Measurements from ENCODE around the gene MESP2. TPM values are rescaled to one million over a fixed set of nuclear protein-coding genes. Genes with fewer than 3 reads are reported as not detected.

MESP2 gene
- total RNA-seq, 1 donor: not detected

GRCh38 chr15:89809093-89809786, 33.1 kb downstream of the MESP2 start:
- Histone ChIP-seq H3K9me3 (ENCODE audit: low read depth, low read length) (no peaks in the 10 kb centered on the region), H3K4me3 (ENCODE audit: low read length) (no peak overlapping the region), H3K4me1 (ENCODE audit: insufficient read depth, low read length) (peaks cover 34% of the 10 kb centered on the region), H3K27me3 (ENCODE audit: insufficient read depth, low read length) (peaks cover 4% of the 10 kb centered on the region)

GRCh38 chr15:89809787-89810148, 33.6 kb downstream of the MESP2 start:
- H3K4me3 ChIP-seq (ENCODE audit: low read length): no peak overlapping the region
- H3K27me3 ChIP-seq (ENCODE audit: insufficient read depth, low read length): peaks cover 4% of the 10 kb centered on the region
- peaks cover 31% of the 10 kb centered on the region for H3K4me1 ChIP-seq (ENCODE audit: insufficient read depth, low read length)
- no peaks in the 10 kb centered on the region for H3K9me3 ChIP-seq (ENCODE audit: low read depth, low read length)

GRCh38 chr15:89810837-89811236, 34.7 kb downstream of the MESP2 start:
- Histone ChIP-seq H3K4me3 (ENCODE audit: low read length) (no peak overlapping the region), H3K9me3 (ENCODE audit: low read depth, low read length) (no peaks in the 10 kb centered on the region), H3K4me1 (ENCODE audit: insufficient read depth, low read length) (peaks cover 36% of the 10 kb centered on the region), H3K27me3 (ENCODE audit: insufficient read depth, low read length) (peaks cover 10% of the 10 kb centered on the region)

GRCh38 chr15:89812011-89812846, 36.1 kb downstream of the MESP2 start:
- Histone ChIP-seq H3K27me3 (ENCODE audit: insufficient read depth, low read length) (peaks cover 16% of the 10 kb centered on the region), H3K4me3 (ENCODE audit: low read length) (no peak overlapping the region), H3K9me3 (ENCODE audit: low read depth, low read length) (no peaks in the 10 kb centered on the region), H3K4me1 (ENCODE audit: insufficient read depth, low read length) (peaks cover 36% of the 10 kb centered on the region)

- peaks cover 16% of the 10 kb centered on the region for H3K27me3 ChIP-seq (ENCODE audit: insufficient read depth, low read length)
- peak overlapping the region; percentile 51 for H3K4me3 ChIP-seq (ENCODE audit: low read length)
- H3K4me1 ChIP-seq (ENCODE audit: insufficient read depth, low read length): peaks cover 36% of the 10 kb centered on the region
- H3K9me3 ChIP-seq (ENCODE audit: low read depth, low read length): no peaks in the 10 kb centered on the region
These were observed 36.8 kb downstream of the MESP2 start for GRCh38 chr15:89812847-89813320.

GRCh38 chr15:89813381-89814111, 37.4 kb downstream of the MESP2 start:
- H3K4me3 ChIP-seq (ENCODE audit: low read length): peak overlapping the region; percentile 51
- peaks cover 36% of the 10 kb centered on the region for H3K4me1 ChIP-seq (ENCODE audit: insufficient read depth, low read length)
- H3K27me3 ChIP-seq (ENCODE audit: insufficient read depth, low read length): peaks cover 16% of the 10 kb centered on the region
- H3K9me3 ChIP-seq (ENCODE audit: low read depth, low read length): no peaks in the 10 kb centered on the region

GRCh38 chr15:89814112-89814742, 38.1 kb downstream of the MESP2 start:
- peaks cover 36% of the 10 kb centered on the region for H3K4me1 ChIP-seq (ENCODE audit: insufficient read depth, low read length)
- H3K4me3 ChIP-seq (ENCODE audit: low read length): peak overlapping the region; percentile 51
- no peaks in the 10 kb centered on the region for H3K9me3 ChIP-seq (ENCODE audit: low read depth, low read length)
- H3K27me3 ChIP-seq (ENCODE audit: insufficient read depth, low read length): peaks cover 16% of the 10 kb centered on the region

- H3K4me1 ChIP-seq (ENCODE audit: insufficient read depth, low read length): peaks cover 42% of the 10 kb centered on the region
- peaks cover 16% of the 10 kb centered on the region for H3K27me3 ChIP-seq (ENCODE audit: insufficient read depth, low read length)
- H3K9me3 ChIP-seq (ENCODE audit: low read depth, low read length): no peaks in the 10 kb centered on the region
- no peak overlapping the region for H3K4me3 ChIP-seq (ENCODE audit: low read length)
These were observed 39.6 kb downstream of the MESP2 start for GRCh38 chr15:89815769-89816168.

GRCh38 chr15:89817701-89818280, 41.7 kb downstream of the MESP2 start:
- Histone ChIP-seq H3K4me3 (ENCODE audit: low read length) (no peak overlapping the region), H3K27me3 (ENCODE audit: insufficient read depth, low read length) (peaks cover 16% of the 10 kb centered on the region), H3K9me3 (ENCODE audit: low read depth, low read length) (no peaks in the 10 kb centered on the region), H3K4me1 (ENCODE audit: insufficient read depth, low read length) (peaks cover 50% of the 10 kb centered on the region)

GRCh38 chr15:89818287-89818686, 42.2 kb downstream of the MESP2 start:
- Histone ChIP-seq H3K27me3 (ENCODE audit: insufficient read depth, low read length) (peaks cover 14% of the 10 kb centered on the region), H3K4me1 (ENCODE audit: insufficient read depth, low read length) (peaks cover 49% of the 10 kb centered on the region), H3K9me3 (ENCODE audit: low read depth, low read length) (no peaks in the 10 kb centered on the region), H3K4me3 (ENCODE audit: low read length) (no peak overlapping the region)

- H3K9me3 ChIP-seq (ENCODE audit: low read depth, low read length): no peaks in the 10 kb centered on the region
- peaks cover 58% of the 10 kb centered on the region for H3K4me1 ChIP-seq (ENCODE audit: insufficient read depth, low read length)
- no peak overlapping the region for H3K4me3 ChIP-seq (ENCODE audit: low read length)
- H3K27me3 ChIP-seq (ENCODE audit: insufficient read depth, low read length): peaks cover 5% of the 10 kb centered on the region
These were observed 44.8 kb downstream of the MESP2 start for GRCh38 chr15:89820666-89821611.

GRCh38 chr15:89822026-89822425, 45.9 kb downstream of the MESP2 start:
- H3K4me1 ChIP-seq (ENCODE audit: insufficient read depth, low read length): peaks cover 68% of the 10 kb centered on the region

GRCh38 chr15:89822611-89822950, 46.4 kb downstream of the MESP2 start:
- peaks cover 73% of the 10 kb centered on the region for H3K4me1 ChIP-seq (ENCODE audit: insufficient read depth, low read length)
- no peaks in the 10 kb centered on the region for H3K27me3 ChIP-seq (ENCODE audit: insufficient read depth, low read length)

More at GRCh38 chr15:89822026-89822425, 45.9 kb downstream of the MESP2 start:
- no peaks in the 10 kb centered on the region for H3K9me3 ChIP-seq (ENCODE audit: low read depth, low read length)
- no peaks in the 10 kb centered on the region for H3K27me3 ChIP-seq (ENCODE audit: insufficient read depth, low read length)
- no peak overlapping the region for H3K4me3 ChIP-seq (ENCODE audit: low read length)

More at GRCh38 chr15:89822611-89822950, 46.4 kb downstream of the MESP2 start:
- no peak overlapping the region for H3K4me3 ChIP-seq (ENCODE audit: low read length)
- H3K9me3 ChIP-seq (ENCODE audit: low read depth, low read length): no peaks in the 10 kb centered on the region

All from mononuclear cell (primary cell).